Hippocampal formation (tissue), 2 donors: Measurements from ENCODE around the gene TFF1.

Source experiments
- DNase-seq, 2 donors: peaks; one replicate each; lab custom pipeline; 2025; lab: John Stamatoyannopoulos, UW

The TFF1 gene

GRCh38 chr21:42362700-42363099 is 3.6 kb downstream of the TFF1 start:
- no peak for DNase-seq

GRCh38 chr21:42362198-42362597 is 4.1 kb downstream of the TFF1 start:
- no peak for DNase-seq

GRCh38 chr21:42361286-42361685 is 5.0 kb downstream of the TFF1 start:
- no peak for DNase-seq

GRCh38 chr21:42360317-42360716 is 6.0 kb downstream of the TFF1 start:
- no peak for DNase-seq

GRCh38 chr21:42358937-42359336 is 7.4 kb downstream of the TFF1 start:
- DNase-seq: no peak

- no peak for DNase-seq
Observed at GRCh38 chr21:42358261-42358660, 8.1 kb downstream of the TFF1 start.

GRCh38 chr21:42357307-42357706 is 9.0 kb downstream of the TFF1 start:
- no peak for DNase-seq

GRCh38 chr21:42356650-42357049 is 9.7 kb downstream of the TFF1 start:
- DNase-seq: no peak

- no peak for DNase-seq
Observed at GRCh38 chr21:42356046-42356445, 10.3 kb downstream of the TFF1 start.

- DNase-seq: no peak
Observed at GRCh38 chr21:42353623-42354022, 12.7 kb downstream of the TFF1 start.

GRCh38 chr21:42352441-42353095 is 13.8 kb downstream of the TFF1 start:
- DNase-seq: no peak

GRCh38 chr21:42351626-42352440 is 14.5 kb downstream of the TFF1 start:
- DNase-seq: no peak

GRCh38 chr21:42350927-42351426 is 15.4 kb downstream of the TFF1 start, which contains the start of gene TFF2:
TSS of gene TFF2 (minus strand) at chr21:42350994. CDS start at chr21:42350957, 37 bp downstream.
- no peak for DNase-seq

- no peak for DNase-seq
Observed at GRCh38 chr21:42350318-42350910, 15.9 kb downstream of the TFF1 start.

GRCh38 chr21:42349420-42350317 is 16.7 kb downstream of the TFF1 start:
- no peak for DNase-seq

GRCh38 chr21:42348762-42349161 is 17.6 kb downstream of the TFF1 start:
- no peak for DNase-seq

GRCh38 chr21:42347601-42348327 is 18.6 kb downstream of the TFF1 start:
- DNase-seq: no peak

- DNase-seq: no peak
Observed at GRCh38 chr21:42346866-42347600, 19.3 kb downstream of the TFF1 start.

GRCh38 chr21:42346441-42346840 is 19.9 kb downstream of the TFF1 start:
- no peak for DNase-seq

- no peak for DNase-seq
Observed at GRCh38 chr21:42344631-42345030, 21.7 kb downstream of the TFF1 start.
